Endothelial cell of umbilical vein (primary cell): ENCODE measurements around the gene UBTD2. TPM values are rescaled to one million over a fixed set of nuclear protein-coding genes. Genes with fewer than 3 reads are reported as not detected.

Experiments
- BruUV-seq: library from RNA; stranded (reverse); fragments of 400-500 nt; replicated peaks from 2 replicates; lab custom pipeline; 2021; lab: Mats Ljungman, UMichigan
- CTCF ChIA-PET: fragments of 300-600, 350-600 bp; sonication (Branson Sonifier 250); formaldehyde crosslinking; loops from one replicate; lab custom pipeline; 2021; ENCODE audit warnings: antibody characterized with exemption, inconsistent platforms; lab: Charles Lee
- POLR2A ChIA-PET: fragments of 300-600, 350-600 bp; sonication (Branson Sonifier 250); formaldehyde crosslinking; loops from one replicate; lab custom pipeline; 2021; ENCODE audit warnings: antibody characterized with exemption, inconsistent platforms; lab: Charles Lee
- DNase-seq: peaks from one replicate; pipeline ENCODE4 v3.0.0-alpha.2; 2011; ENCODE audit warnings: low read depth, low spot score
- FAIRE-seq: peaks from 2 replicates; lab custom pipeline; 2011; peaks lifted over from hg19 to GRCh38; lab: Jason Lieb, UNC
- H2AFZ ChIP-seq: 2 replicates; pipeline ENCODE4 v1.6.0; 2012; ENCODE audit warnings: low read depth, low read length, control low read depth, inconsistent platforms
- H3K27ac ChIP-seq: 2 replicates; pipeline ENCODE4 v1.5.1; 2011; ENCODE audit warnings: low read depth, mild to moderate bottlenecking, control low read depth, low read length, moderate library complexity; ENCODE audit not compliant: insufficient read depth
- H3K27me3 ChIP-seq, 2 experiments: 2 replicates each; pipeline versions ENCODE4 v1.6.0 to v1.6.1; 2011; ENCODE audit warnings: low read length in 2 of 2, mixed read lengths in 1 of 2; ENCODE audit not compliant: control insufficient read depth in 2 of 2, insufficient read depth in 2 of 2
- H3K36me3 ChIP-seq, 2 experiments: 2 replicates in 1 of 2; 3 replicates in 1 of 2; pipeline ENCODE4 v1.5.1; 2011; ENCODE audit warnings: low read length in 2 of 2, mild to moderate bottlenecking in 1 of 2, moderate library complexity in 1 of 2; ENCODE audit not compliant: control insufficient read depth in 2 of 2, insufficient read depth in 2 of 2; ENCODE audit errors: extremely low read depth in 1 of 2
- H3K4me1 ChIP-seq: 3 replicates; pipeline ENCODE4 v1.5.1; 2011; ENCODE audit warnings: mild to moderate bottlenecking, low read length; ENCODE audit not compliant: control insufficient read depth, insufficient read depth; ENCODE audit errors: extremely low read depth
- H3K4me2 ChIP-seq: 2 replicates; pipeline ENCODE4 v1.6.1; 2011; ENCODE audit warnings: low read length, control low read depth, mixed read lengths; ENCODE audit not compliant: insufficient read depth
- H3K4me3 ChIP-seq, 3 experiments: fragments of 200-600 bp in 1 of 3; sonication (generic), shearing (Covaris generic) in 1 of 3; replicated peaks in 1 of 3; 2 replicates each; pipeline ENCODE4 v1.5.1; 2011 to 2016; ENCODE audit warnings: control low read depth in 3 of 3, low read length in 3 of 3, mild to moderate bottlenecking in 2 of 3, inconsistent platforms in 1 of 3, low read depth in 1 of 3, moderate library complexity in 1 of 3; ENCODE audit not compliant: insufficient read depth in 1 of 3
- H3K79me2 ChIP-seq: 2 replicates; pipeline ENCODE4 v1.6.0; 2012; ENCODE audit warnings: low read length, inconsistent platforms; ENCODE audit not compliant: control insufficient read depth, insufficient read depth
- H3K9ac ChIP-seq: replicated peaks from 2 replicates; pipeline ENCODE3; 2011; ENCODE audit warnings: low read length, control low read depth; ENCODE audit not compliant: insufficient read depth; ENCODE audit errors: extremely low read depth
- H3K9me1 ChIP-seq: replicated peaks from 3 replicates; pipeline ENCODE4 v1.6.0; 2011; ENCODE audit warnings: mild to moderate bottlenecking, low read length; ENCODE audit not compliant: control insufficient read depth, insufficient read depth; ENCODE audit errors: extremely low read depth
- H3K9me3 ChIP-seq: replicated peaks from 2 replicates; pipeline ENCODE4 v1.5.1; 2012; ENCODE audit warnings: low read length, inconsistent platforms; ENCODE audit not compliant: control insufficient read depth, insufficient read depth
- H4K20me1 ChIP-seq: replicated peaks from 2 replicates; pipeline ENCODE3; 2011; ENCODE audit warnings: mild to moderate bottlenecking, low read length; ENCODE audit not compliant: control insufficient read depth, insufficient read depth; ENCODE audit errors: extremely low read depth
- EZH2 ChIP-seq: IDR thresholded peaks from 2 replicates; pipeline ENCODE4 v1.6.1; 2012; ENCODE audit warnings: borderline replicate concordance, low read depth, mild to moderate bottlenecking, moderate library complexity, low read length, inconsistent platforms; ENCODE audit not compliant: severe bottlenecking
- FOS ChIP-seq: IDR thresholded peaks from 2 replicates; pipeline ENCODE4 v1.6.1; 2011; ENCODE audit warnings: mild to moderate bottlenecking, low read length, moderate library complexity, borderline replicate concordance; ENCODE audit not compliant: insufficient read depth
- GATA2 ChIP-seq: IDR thresholded peaks from 2 replicates; pipeline ENCODE4 v1.7.0; 2011; ENCODE audit warnings: low read depth, mild to moderate bottlenecking, moderate library complexity, mixed read lengths, low read length; ENCODE audit not compliant: insufficient read length, insufficient read depth
- JUN ChIP-seq: IDR thresholded peaks from 2 replicates; pipeline ENCODE4 v1.6.1; 2011; ENCODE audit warnings: borderline replicate concordance, low read depth; ENCODE audit not compliant: insufficient read length, insufficient read depth
- MYC ChIP-seq: IDR thresholded peaks from one replicate; pipeline ENCODE4 v1.6.1; 2011; ENCODE audit warnings: mild to moderate bottlenecking, low read depth, low read length
- POLR2A ChIP-seq: IDR thresholded peaks from 2 replicates; pipeline ENCODE4 v1.6.1; 2012; ENCODE audit warnings: low read depth, mild to moderate bottlenecking, control low read depth, low read length
- POLR2AphosphoS5 ChIP-seq: IDR thresholded peaks from 2 replicates; pipeline ENCODE4 v1.6.1; 2012; ENCODE audit warnings: low read depth, mild to moderate bottlenecking, control low read depth, low read length, moderate library complexity; ENCODE audit not compliant: insufficient read depth
- dilution Hi-C: fragments of 300-500 bp; cut with MboI; formaldehyde crosslinking; loops from one replicate; pipeline ENCODE4 v1.15.0; 2019; ENCODE audit warnings: low sequenced_read_pairs; ENCODE audit not compliant: extremely low pct_ligation_motif_present
- intact Hi-C: fragments of 100-400 bp; cut with micrococcal nuclease; formaldehyde crosslinking; loops from one replicate; pipeline ENCODE4 v1.10.0; 2022
- polyA plus RNA-seq, 4 experiments: library from polyadenylated mRNA; depleted of rRNA in 3 of 4; stranded (reverse) in 3 of 4; unstranded in 1 of 4; fragments of >200 nt; gene quantifications; 2 replicates each; pipeline versions ENCODE4 v1.2.1 to v1.2.3, GENCODE V29; 2011 to 2012; ENCODE audit warnings: missing spikeins in 1 of 4
- total RNA-seq: library from RNA; stranded (reverse); gene quantifications from 2 replicates; pipeline ENCODE4 v1.2.3, GENCODE V29; 2021
- TF ChIP-seq, protein P1 (sequence below): IDR thresholded peaks from 2 replicates; pipeline ENCODE4 v1.6.1; 2011; ENCODE audit not compliant: insufficient read depth, insufficient read length
- TF ChIP-seq, protein P2 (sequence below), 2 donors: IDR thresholded peaks; 1 replicate in 1 of 2; 2 replicates in 1 of 2; pipeline ENCODE4 v1.5.1; 2011; ENCODE audit warnings: low read length in 2 of 2, mild to moderate bottlenecking in 2 of 2, moderate library complexity in 2 of 2, control low read depth in 1 of 2, inconsistent platforms in 1 of 2, low read depth in 1 of 2; ENCODE audit not compliant: insufficient read depth in 1 of 2; ENCODE audit errors: extremely low read depth in 1 of 2

The UBTD2 gene
- total and polyA plus RNA-seq, 2 donors (not counting 3 experiments of a cell fraction or from before 2014, with no cell fraction given): 10.1 to 22.6 TPM

DNA sequence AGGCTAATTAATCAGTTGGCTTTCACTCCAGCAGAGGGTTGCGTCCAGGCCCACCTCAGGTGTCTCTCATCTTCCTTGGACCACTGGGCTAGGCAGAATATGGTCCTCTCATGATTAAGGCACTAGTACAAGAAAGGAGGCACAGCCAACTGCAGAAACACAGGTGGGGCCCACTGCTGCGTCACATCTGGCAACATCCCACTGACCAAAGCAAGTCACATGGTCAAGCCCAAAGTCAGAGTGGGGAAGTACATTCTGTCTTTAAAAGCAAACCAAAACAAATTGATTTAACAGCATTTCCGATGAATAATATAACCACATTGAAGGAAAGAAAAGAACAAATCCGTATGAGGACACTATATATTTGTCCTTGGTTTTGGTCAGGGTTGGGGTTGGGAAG is 28.0 kb upstream of the UBTD2 start:
- intact Hi-C loops (no loop called here), dilution Hi-C loops (no loop called here)
- Histone ChIP-seq H2AFZ (no peak overlapping the region), H3K9me1 (no peaks in the 10 kb centered on the region), H3K79me2 (no peaks in the 10 kb centered on the region), H3K4me3 (no peak overlapping the region), H3K27me3 (peaks cover 0 to 2% of the 10 kb centered on the region in 2 experiments), H3K9me3 (no peaks in the 10 kb centered on the region), H3K4me2 (no peak overlapping the region), H3K9ac (no peak overlapping the region), H3K36me3 (no peaks in the 10 kb centered on the region), H3K4me1 (no peaks in the 10 kb centered on the region), H4K20me1 (no peaks in the 10 kb centered on the region), H3K27ac (no peak overlapping the region)
- no TSS peak for BruUV-seq
- ChIA-PET CTCF (no interaction called here), POLR2A (no interaction called here)
- no peak for DNase-seq
- FAIRE-seq: no peak
- TF ChIP-seq POLR2AphosphoS5: no peak
- no peak for TF ChIP-seq MYC
- TF ChIP-seq, protein P1, sequence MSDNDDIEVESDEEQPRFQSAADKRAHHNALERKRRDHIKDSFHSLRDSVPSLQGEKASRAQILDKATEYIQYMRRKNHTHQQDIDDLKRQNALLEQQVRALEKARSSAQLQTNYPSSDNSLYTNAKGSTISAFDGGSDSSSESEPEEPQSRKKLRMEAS: no peak
- TF ChIP-seq JUN: no peak
- no peak for TF ChIP-seq FOS
- no peak for TF ChIP-seq GATA2
- TF ChIP-seq EZH2: no peak
- TF ChIP-seq POLR2A: no peak
- TF ChIP-seq, protein P2, sequence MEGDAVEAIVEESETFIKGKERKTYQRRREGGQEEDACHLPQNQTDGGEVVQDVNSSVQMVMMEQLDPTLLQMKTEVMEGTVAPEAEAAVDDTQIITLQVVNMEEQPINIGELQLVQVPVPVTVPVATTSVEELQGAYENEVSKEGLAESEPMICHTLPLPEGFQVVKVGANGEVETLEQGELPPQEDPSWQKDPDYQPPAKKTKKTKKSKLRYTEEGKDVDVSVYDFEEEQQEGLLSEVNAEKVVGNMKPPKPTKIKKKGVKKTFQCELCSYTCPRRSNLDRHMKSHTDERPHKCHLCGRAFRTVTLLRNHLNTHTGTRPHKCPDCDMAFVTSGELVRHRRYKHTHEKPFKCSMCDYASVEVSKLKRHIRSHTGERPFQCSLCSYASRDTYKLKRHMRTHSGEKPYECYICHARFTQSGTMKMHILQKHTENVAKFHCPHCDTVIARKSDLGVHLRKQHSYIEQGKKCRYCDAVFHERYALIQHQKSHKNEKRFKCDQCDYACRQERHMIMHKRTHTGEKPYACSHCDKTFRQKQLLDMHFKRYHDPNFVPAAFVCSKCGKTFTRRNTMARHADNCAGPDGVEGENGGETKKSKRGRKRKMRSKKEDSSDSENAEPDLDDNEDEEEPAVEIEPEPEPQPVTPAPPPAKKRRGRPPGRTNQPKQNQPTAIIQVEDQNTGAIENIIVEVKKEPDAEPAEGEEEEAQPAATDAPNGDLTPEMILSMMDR (IDR thresholded peaks at IDR 0.05; ENCODE audit: extremely low read depth in 1 of 2, insufficient read depth in 1 of 2, low read depth in 1 of 2, low read length in 2 of 2): no peak
